Adrenal gland (tissue), 12 donors: Measurements from ENCODE around the gene MCOLN2. TPM values are rescaled to one million over a fixed set of nuclear protein-coding genes. Genes with fewer than 3 reads are reported as not detected.

Experiments used
- DNase-seq, 7 donors: peaks; one replicate each; pipeline ENCODE4 v3.0.0-alpha.2; 2019 to 2020
- H3K27ac ChIP-seq, 5 donors: fragments of 200-600 bp; sonication (generic) in 4 of 5; 1 replicate in 3 of 5; 2 replicates in 2 of 5; pipeline versions ENCODE4 v1.5.1 to v1.8.0; 2016 to 2020; ENCODE audit warnings: mild to moderate bottlenecking in 1 of 5
- H3K27me3 ChIP-seq: fragments of 200-600 bp; 2 replicates; pipeline ENCODE4 v1.8.0; 2021
- H3K36me3 ChIP-seq, 2 donors: fragments of 200-600 bp; replicated peaks in 1 of 2; 1 replicate in 1 of 2; 2 replicates in 1 of 2; pipeline versions ENCODE4 v1.5.1 to v1.8.0; 2018 to 2022
- H3K4me1 ChIP-seq, 2 donors: fragments of 200-600 bp; replicated peaks in 1 of 2; 1 replicate in 1 of 2; 2 replicates in 1 of 2; pipeline versions ENCODE4 v1.5.1 to v1.8.0; 2018 to 2021
- H3K4me3 ChIP-seq, 4 donors: fragments of 200-600 bp; sonication (generic) in 3 of 4; one replicate each; pipeline ENCODE4 v1.5.1; 2016 to 2018
- H3K9me3 ChIP-seq, 3 donors: fragments of 200-600 bp; sonication (generic) in 1 of 3; replicated peaks in 1 of 3; 1 replicate in 2 of 3; 2 replicates in 1 of 3; pipeline versions ENCODE4 v1.5.1 to v1.8.0; 2016 to 2021
- CTCF ChIP-seq, 6 experiments: fragments of 450-650 bp in 4 of 6; fragments of 200-600 bp in 2 of 6; sonication (generic) in 1 of 6; IDR thresholded peaks; 1 replicate in 5 of 6; 2 replicates in 1 of 6; pipeline versions ENCODE4 v1.5.1 to v1.8.0; 2016 to 2021; ENCODE audit warnings: antibody characterized with exemption in 6 of 6, mild to moderate bottlenecking in 2 of 6, moderate library complexity in 1 of 6
- POLR2A ChIP-seq, 2 donors: fragments of 450-650 bp; IDR thresholded peaks; one replicate each; pipeline ENCODE4 v1.6.1; 2017; ENCODE audit warnings: antibody characterized with exemption in 2 of 2, mild to moderate bottlenecking in 2 of 2, moderate library complexity in 1 of 2
- WGBS, 4 donors: extraction: QIAGEN DNeasy Blood & Tissue Kit in 2 of 4; methylation state at CpG; one replicate each; pipeline versions ENCODE4 v1.1.5 to v1.1.7; 2013 to 2017; 5-methylcytosine and 5-hydroxymethylcytosine counted together
- intact Hi-C, 2 donors: fragments of 100-400 bp; cut with DNase I; formaldehyde crosslinking; loops; one replicate each; pipeline versions ENCODE4 v1.14.1 to v1.15.0; 2022 to 2023
- polyA plus RNA-seq, 3 donors: library from polyadenylated mRNA; stranded (reverse); fragments of 200-250 nt in 2 of 3; fragments of 350-450 nt in 1 of 3; fragmentation: Illumina TruSeq in 1 of 3; extraction: RNeasy Lipid Tissue Mini Kit (QIAGEN cat#74804) in 1 of 3; gene quantifications; one replicate each; pipeline ENCODE4 v1.2.3, GENCODE V29; 2013 to 2014
- total RNA-seq, 9 donors: library from RNA; depleted of rRNA in 4 of 9; stranded (reverse); fragments of >200 nt in 4 of 9; fragments of 120-200 nt in 1 of 9; fragmentation: NEBNext Ultra II Directional in 1 of 9; extraction: Animal tissue kit (Norgen Biotek cat#: 25700) in 1 of 9; gene quantifications; one replicate each; pipeline versions ENCODE4 v1.1.0 to v1.2.4, GENCODE V29; 2013 to 2023
- donor health status: healthy with polysubstance abuse.
- donor health status: Bipolar disorder and iron deficiency.
- donor health status: DM: yes; HTN: yes; CAD: no.
- donor health status: DM: no; HTN: no; CAD: no.
- donor health status: DM: no; HTN: no; CAD: no.
- donor health status: DM: yes; HTN: yes; CAD: no.

The MCOLN2 gene
- total and polyA plus RNA-seq, 12 donors: 0.89 to 40.1 (median 14.8) TPM

GRCh38 chr1:84896279-84896678, 100.6 kb downstream of the MCOLN2 start:
- Histone ChIP-seq H3K27me3 (peaks cover 33% of the 10 kb centered on the region), H3K4me3 (no peak overlapping the region), H3K36me3 (no peaks in the 10 kb centered on the region), H3K27ac (no peak overlapping the region), H3K9me3 (no peaks in the 10 kb centered on the region), H3K4me1 (no peaks in the 10 kb centered on the region)
- intact Hi-C loops: no loop called here
- TF ChIP-seq POLR2A (IDR thresholded peaks at IDR 0.05) (no peak), CTCF (IDR thresholded peaks at IDR 0.05) (no peak)
- DNase-seq: no peak
- WGBS, 4 donors: 72 to 82% (median 81%) methylated on average over 2 of the region's 2 CpGs

- no peak within 1 kb of the TSS for H3K27ac ChIP-seq
- 2 to 8% (median 4%) methylated on average over 12 to 93 of the region's 93 CpGs for WGBS, 4 donors
- no peaks in the 10 kb centered on the region for H3K4me1 ChIP-seq
- peak within 1 kb of the TSS in 1 of 4 donors; percentile 26 for H3K4me3 ChIP-seq
- peaks cover 30% of the 10 kb centered on the region for H3K27me3 ChIP-seq
- H3K36me3 ChIP-seq: no peaks in the 10 kb centered on the region
- H3K9me3 ChIP-seq: no peaks in the 10 kb centered on the region
- TF ChIP-seq POLR2A (IDR thresholded peaks at IDR 0.05) (no peak), CTCF (IDR thresholded peaks at IDR 0.05) (no peak)
- DNase-seq: no peak
- intact Hi-C loops: no loop called here
These were observed 104.0 kb downstream of the MCOLN2 start, which contains the start of gene LPAR3 for GRCh38 chr1:84892705-84893618. Gene LPAR3, minus strand, starts transcription at chr1:84893206. Its CDS starts 27,086 bp downstream, at chr1:84866120.

- Histone ChIP-seq H3K4me3 (no peak overlapping the region), H3K27me3 (peaks cover 30% of the 10 kb centered on the region), H3K9me3 (no peaks in the 10 kb centered on the region), H3K36me3 (no peaks in the 10 kb centered on the region), H3K4me1 (no peaks in the 10 kb centered on the region), H3K27ac (no peak overlapping the region)
- TF ChIP-seq CTCF (IDR thresholded peaks at IDR 0.05) (no peak), POLR2A (IDR thresholded peaks at IDR 0.05) (no peak)
- 88 to 98% (median 93%) methylated on average over 2 of the region's 2 CpGs for WGBS, 4 donors
- DNase-seq: no peak
- intact Hi-C loops: no loop called here
These were observed 106.3 kb downstream of the MCOLN2 start for GRCh38 chr1:84890566-84890965.

- WGBS, 4 donors: 65 to 76% (median 72%) methylated on average over 5 of the region's 5 CpGs
- no peaks in the 10 kb centered on the region for H3K36me3 ChIP-seq
- intact Hi-C loops: no loop called here
These were observed 107.5 kb downstream of the MCOLN2 start for GRCh38 chr1:84889437-84889836.

More at GRCh38 chr1:84889437-84889836, 107.5 kb downstream of the MCOLN2 start:
- Histone ChIP-seq H3K4me1 (no peaks in the 10 kb centered on the region), H3K27ac (no peak overlapping the region), H3K27me3 (peaks cover 28% of the 10 kb centered on the region), H3K4me3 (no peak overlapping the region), H3K9me3 (no peaks in the 10 kb centered on the region)
- DNase-seq: no peak
- no peak for TF ChIP-seq CTCF (IDR thresholded peaks at IDR 0.05)
- no peak for TF ChIP-seq POLR2A (IDR thresholded peaks at IDR 0.05)
